Measurements from ENCODE around the gene ITGAL. TPM values are rescaled to one million over a fixed set of nuclear protein-coding genes. Genes with fewer than 3 reads are reported as not detected.
A peak's percentile ranks its signal among the peaks of the same experiment; 100 is the strongest.

ITGAL gene
- total and polyA plus RNA-seq, 2 of the 13 experiments (the other 11 are each of a cell fraction or from before 2014, with no cell fraction given): 0.86 to 1.2 TPM

GRCh38 chr16:30525844-30526136, 53.2 kb downstream of the ITGAL start:
- H3K4me1 ChIP-seq (ENCODE audit: insufficient read depth, low read length): peaks cover 59% of the 10 kb centered on the region
- ChIA-PET POLR2A (interaction anchor here (1.3 to 2.3 kb wide), 5 partner anchors 8 to 96 kb away, joined by 5 to 9 read pairs (median 6); partner anchors contain the start of genes DCTPP1 and ZNF764), CTCF (ENCODE audit: low intra/inter-chr PET ratio, low total read pairs) (no interaction called here)
- FAIRE-seq: peak; percentile 36
- BruUV-seq (replicated peaks): TSS peak; percentile 44
- no peak for ATAC-seq
- peak overlapping the region; percentile 81 for H3K4me2 ChIP-seq (ENCODE audit: low read depth, low read length)
- no peak overlapping the region for H2AFZ ChIP-seq (ENCODE audit: low read length)
- WGBS (ENCODE audit: low lambda C conversion rate): 59% methylated on average over 4 of the region's 4 CpGs
- H3K9me3 ChIP-seq (ENCODE audit: low read length): no peaks in the 10 kb centered on the region
- H3K4me3 ChIP-seq (replicated peaks in 1 of 3; ENCODE audit: insufficient read depth in 1 of 3, low read depth in 2 of 3, low read length in 3 of 3): peak overlapping the region; percentile 78 to 97 (median 87)
- intact Hi-C loops (cut with micrococcal nuclease; ENCODE audit: unreplicated experiment): loop anchor here (2.0 to 10.0 kb wide), 6 partner anchors 33 to 172 kb away; partner anchors contain the start of genes DCTPP1, FBRS, PRR14 and SRCAP
- H3K36me3 ChIP-seq (replicated peaks in 1 of 2; ENCODE audit: control insufficient read depth in 1 of 2, insufficient read depth in 2 of 2, low read length in 2 of 2): peaks cover 1 to 8% of the 10 kb centered on the region in 2 experiments; a peak in 1 of 5 replicates
- in situ Hi-C loops (cut with HindIII; ENCODE audit: extremely low pct_ligation_motif_present, low pct_unique_long_range_greater_than_20kb): no loop called here
- H3K79me2 ChIP-seq (ENCODE audit: insufficient read depth, low read length): no peaks in the 10 kb centered on the region
- H3K27ac ChIP-seq (ENCODE audit: extremely low read length, insufficient read depth, low read length): peak overlapping the region; percentile 59
- H3K27me3 ChIP-seq (ENCODE audit: control insufficient read depth in 1 of 2, insufficient read depth in 2 of 2, low read length in 2 of 2): no peaks in the 10 kb centered on the region; a peak in 1 of 5 replicates
- no peak for DNase-seq (ENCODE audit: low spot score)
- no peaks in the 10 kb centered on the region for H4K20me1 ChIP-seq (ENCODE audit: insufficient read depth, low read length)
- H3K9ac ChIP-seq (ENCODE audit: insufficient read depth, low read depth, low read length): peak overlapping the region; percentile 97
- TF ChIP-seq BRD4 (CRISPR knock-in tag; IDR thresholded peaks at IDR 0.05) (no peak), SRSF9 (IDR thresholded peaks at IDR 0.05; ENCODE audit: borderline replicate concordance, insufficient read depth, low read depth, low read length, poor library complexity, severe bottlenecking) (no peak), STAT6 (CRISPR knock-in tag; IDR thresholded peaks at IDR 0.05; ENCODE audit: borderline replicate concordance) (no peak), SMC3 (IDR thresholded peaks at IDR 0.05; ENCODE audit: low read length) (no peak), PREB (CRISPR knock-in tag; IDR thresholded peaks at IDR 0.05) (no peak), CC2D1A (CRISPR knock-in tag; IDR thresholded peaks at IDR 0.05) (no peak), U2AF2 (IDR thresholded peaks at IDR 0.05; ENCODE audit: low read depth, low read length) (no peak), CHD4 (IDR thresholded peaks at IDR 0.05; ENCODE audit: borderline replicate concordance, low read length) (no peak), FOXK1 (CRISPR knock-in tag; IDR thresholded peaks at IDR 0.05; ENCODE audit: borderline replicate concordance, low read depth) (no peak), ZNF331 (CRISPR knock-in tag; IDR thresholded peaks at IDR 0.05) (no peak), PAWR (CRISPR knock-in tag; IDR thresholded peaks at IDR 0.05; ENCODE audit: borderline replicate concordance) (no peak), GRHL1 (CRISPR knock-in tag; conservative IDR thresholded peaks at IDR 0.05) (no peak), ATF2 (CRISPR knock-in tag; IDR thresholded peaks at IDR 0.05) (no peak), ZBTB8A (CRISPR knock-in tag; IDR thresholded peaks at IDR 0.05; ENCODE audit: borderline replicate concordance, low read depth) (0 out of 2 replicates have a peak, but pooled peaks have one; percentile 0), NFIB (CRISPR knock-in tag; IDR thresholded peaks at IDR 0.05; ENCODE audit: borderline replicate concordance) (no peak), ZNF747 (CRISPR knock-in tag; IDR thresholded peaks at IDR 0.05; ENCODE audit: borderline replicate concordance) (0 out of 2 replicates have a peak, but pooled peaks have one; percentile 19), TBX3 (IDR thresholded peaks at IDR 0.05; ENCODE audit: borderline replicate concordance) (no peak), ZSCAN25 (CRISPR knock-in tag; IDR thresholded peaks at IDR 0.05) (no peak)
